GM18519 (cell line): ENCODE data around the gene NMRAL1.

Experiments used
- ATAC-seq: cut with Tn5 transposase; IDR thresholded peaks from one replicate; pipeline ENCODE4 v1.9.1; 2021; ENCODE audit warnings: mild to moderate bottlenecking, moderate library complexity; ENCODE audit not compliant: unreplicated experiment, low FRiP score

NMRAL1 gene

GRCh38 chr16:4474192-4474961 is at the start of gene NMRAL1:
Gene NMRAL1, minus strand, starts transcription at chr16:4474625. Its CDS starts 493 bp downstream, at chr16:4474132.
- no peak for ATAC-seq

- no peak for ATAC-seq
These were observed 49.3 kb upstream of the NMRAL1 start for GRCh38 chr16:4523686-4524085.

GRCh38 chr16:4522051-4522581 is 47.7 kb upstream of the NMRAL1 start:
- ATAC-seq = no peak

GRCh38 chr16:4520913-4521312 is 46.5 kb upstream of the NMRAL1 start:
- no peak for ATAC-seq

GRCh38 chr16:4519274-4520058 is 45.0 kb upstream of the NMRAL1 start:
- no peak for ATAC-seq

- ATAC-seq = no peak
These were observed 43.6 kb upstream of the NMRAL1 start for GRCh38 chr16:4517812-4518680.

- ATAC-seq = no peak
These were observed 41.3 kb upstream of the NMRAL1 start for GRCh38 chr16:4515611-4516233.

GRCh38 chr16:4514606-4515005 is 40.2 kb upstream of the NMRAL1 start:
- no peak for ATAC-seq

- no peak for ATAC-seq
These were observed 39.5 kb upstream of the NMRAL1 start for GRCh38 chr16:4513881-4514280.

- no peak for ATAC-seq
These were observed 38.8 kb upstream of the NMRAL1 start for GRCh38 chr16:4513086-4513860.

GRCh38 chr16:4512473-4512872 is 38.0 kb upstream of the NMRAL1 start:
- no peak for ATAC-seq

GRCh38 chr16:4511441-4512082 is 37.1 kb upstream of the NMRAL1 start:
- ATAC-seq = no peak

GRCh38 chr16:4510747-4511426 is 36.5 kb upstream of the NMRAL1 start:
- ATAC-seq = no peak

- no peak for ATAC-seq
These were observed 35.7 kb upstream of the NMRAL1 start for GRCh38 chr16:4510131-4510530.

GRCh38 chr16:4509420-4509819 is 35.0 kb upstream of the NMRAL1 start:
- ATAC-seq = no peak

- ATAC-seq = no peak
These were observed 34.4 kb upstream of the NMRAL1 start for GRCh38 chr16:4508806-4509205.

- no peak for ATAC-seq
These were observed 33.3 kb upstream of the NMRAL1 start for GRCh38 chr16:4507588-4508345.

GRCh38 chr16:4506450-4506849 is 32.0 kb upstream of the NMRAL1 start:
- ATAC-seq = peak; percentile 48
